ENCODE data around the gene C9orf50. TPM values are rescaled to one million over a fixed set of nuclear protein-coding genes. Genes with fewer than 3 reads are reported as not detected.
A peak's percentile ranks its signal among the peaks of the same experiment; 100 is the strongest.

Gene C9orf50
- total and polyA plus RNA-seq, 11 donors, result not detected

DNA sequence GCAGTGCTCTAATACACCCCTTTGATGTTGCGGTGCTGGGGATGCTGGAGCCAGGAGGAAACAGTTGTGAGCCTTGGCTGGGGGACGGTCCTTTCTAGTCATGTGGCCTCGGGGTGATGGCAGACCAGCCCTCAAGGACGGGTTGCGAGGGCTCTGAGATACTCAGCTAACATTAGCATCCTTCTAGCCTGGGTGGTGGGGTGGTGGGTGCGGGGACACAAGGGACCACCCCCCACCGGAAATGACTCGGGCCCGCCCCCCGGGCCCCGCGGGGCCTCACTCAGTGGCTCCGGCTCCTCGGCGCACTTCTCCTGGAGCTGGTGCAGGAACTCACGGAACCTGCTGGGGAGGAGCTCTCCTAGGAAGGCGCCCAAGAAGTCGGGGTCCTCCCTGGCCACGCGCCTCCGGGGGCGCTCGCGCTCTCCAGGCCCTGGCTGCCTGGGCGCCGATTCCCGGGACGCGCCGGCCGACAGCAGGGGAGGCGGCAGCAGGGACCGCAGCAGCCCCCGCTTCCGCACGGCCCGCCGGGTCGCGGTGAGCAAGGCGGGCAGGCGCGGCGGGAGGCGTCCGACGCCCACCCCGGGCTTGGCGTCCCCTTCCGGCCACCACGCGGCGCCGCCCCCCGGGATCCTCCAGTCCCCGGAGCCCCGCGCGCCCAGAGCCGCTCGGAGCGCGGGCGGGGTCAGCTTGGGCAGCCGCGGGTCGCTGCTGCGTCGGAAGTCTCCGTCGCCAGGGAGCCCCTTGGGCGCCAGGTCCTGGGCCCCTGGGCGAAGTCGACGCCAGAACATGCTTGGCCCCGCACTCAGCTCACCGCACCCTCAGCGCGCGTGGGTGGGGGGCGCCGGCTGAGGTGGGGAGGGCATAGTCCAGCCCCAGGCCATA lies 873 bp downstream of the C9orf50 start:
- Histone ChIP-seq H3K9me3 (no peaks in the 10 kb centered on the region), H3K27me3 (peaks cover 0 to 27% (median 2%) of the 10 kb centered on the region in 9 donors), H3K4me1 (peaks cover 0 to 23% (median 8%) of the 10 kb centered on the region in 12 donors), H3K4me3 (peak overlapping the region; percentile 34 to 62 (median 55)), H3K36me3 (no peaks in the 10 kb centered on the region), H3K27ac (peak overlapping the region in 2 of 12 donors; percentile 2 to 14)
- DNase-seq, result peak in 1 of 5 donors; percentile 31
- ATAC-seq, result peak in 3 of 4 donors; percentile 26 to 38 (median 36)
- whole genome bisulfite sequencing, 4 donors, result 1 to 4% (median 1%) methylated on average over 10 to 82 of the region's 82 CpGs
- TF ChIP-seq, protein P1, sequence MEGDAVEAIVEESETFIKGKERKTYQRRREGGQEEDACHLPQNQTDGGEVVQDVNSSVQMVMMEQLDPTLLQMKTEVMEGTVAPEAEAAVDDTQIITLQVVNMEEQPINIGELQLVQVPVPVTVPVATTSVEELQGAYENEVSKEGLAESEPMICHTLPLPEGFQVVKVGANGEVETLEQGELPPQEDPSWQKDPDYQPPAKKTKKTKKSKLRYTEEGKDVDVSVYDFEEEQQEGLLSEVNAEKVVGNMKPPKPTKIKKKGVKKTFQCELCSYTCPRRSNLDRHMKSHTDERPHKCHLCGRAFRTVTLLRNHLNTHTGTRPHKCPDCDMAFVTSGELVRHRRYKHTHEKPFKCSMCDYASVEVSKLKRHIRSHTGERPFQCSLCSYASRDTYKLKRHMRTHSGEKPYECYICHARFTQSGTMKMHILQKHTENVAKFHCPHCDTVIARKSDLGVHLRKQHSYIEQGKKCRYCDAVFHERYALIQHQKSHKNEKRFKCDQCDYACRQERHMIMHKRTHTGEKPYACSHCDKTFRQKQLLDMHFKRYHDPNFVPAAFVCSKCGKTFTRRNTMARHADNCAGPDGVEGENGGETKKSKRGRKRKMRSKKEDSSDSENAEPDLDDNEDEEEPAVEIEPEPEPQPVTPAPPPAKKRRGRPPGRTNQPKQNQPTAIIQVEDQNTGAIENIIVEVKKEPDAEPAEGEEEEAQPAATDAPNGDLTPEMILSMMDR (IDR thresholded peaks at IDR 0.05), result peak in 3 of 12 donors; percentile 4 to 33 (median 23)
- no peak for TF ChIP-seq POLR2A (IDR thresholded peaks at IDR 0.05)
- intact Hi-C loops (cut with DNase I), result loop anchor here in 2 of 10 donors (5.0 to 10.0 kb wide), 2 partner anchors 445 to 488 kb away; partner anchors contain the start of gene IER5L (in 1 of the 2)

DNA sequence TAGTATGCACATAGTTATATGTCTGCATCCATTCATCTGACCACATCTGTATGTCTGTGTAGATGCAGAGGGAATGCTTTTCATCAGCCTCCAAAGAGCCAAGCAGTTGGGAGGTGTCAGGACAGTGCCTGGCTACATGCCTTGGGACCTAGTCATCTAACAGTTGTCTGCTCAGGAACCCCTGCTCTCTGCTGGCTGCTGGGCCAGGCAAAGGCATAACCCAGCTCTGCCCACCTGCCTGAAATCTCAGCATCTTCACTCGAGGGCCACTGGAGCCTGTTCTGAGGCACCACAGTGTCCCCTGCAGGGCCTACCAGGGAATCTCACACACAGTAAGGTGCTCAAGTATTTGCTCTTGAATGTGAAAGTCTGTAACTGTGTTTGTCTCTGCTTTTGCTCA lies 3.7 kb downstream of the C9orf50 start:
- Histone ChIP-seq H3K4me1 (peaks cover 0 to 13% (median 6%) of the 10 kb centered on the region in 12 donors), H3K4me3 (no peak overlapping the region), H3K27me3 (peaks cover 0 to 27% (median 2%) of the 10 kb centered on the region in 9 donors), H3K27ac (no peak overlapping the region), H3K9me3 (no peaks in the 10 kb centered on the region), H3K36me3 (no peaks in the 10 kb centered on the region)
- no peak for TF ChIP-seq POLR2A (IDR thresholded peaks at IDR 0.05)
- TF ChIP-seq, protein P1 (IDR thresholded peaks at IDR 0.05), result peak in 6 of 12 donors; percentile 8 to 34 (median 20)
- WGBS, 4 donors, result 0 to 13% (median 6%) methylated on average over 1 of the region's 1 CpG
- ATAC-seq (no peak), DNase-seq (peak in 1 of 5 donors; percentile 22)
- intact Hi-C loops (cut with DNase I), result loop anchor here in 1 of 10 donors (10.0 kb wide), 1 partner anchor 442 kb away; the partner anchor contains the start of gene IER5L

DNA sequence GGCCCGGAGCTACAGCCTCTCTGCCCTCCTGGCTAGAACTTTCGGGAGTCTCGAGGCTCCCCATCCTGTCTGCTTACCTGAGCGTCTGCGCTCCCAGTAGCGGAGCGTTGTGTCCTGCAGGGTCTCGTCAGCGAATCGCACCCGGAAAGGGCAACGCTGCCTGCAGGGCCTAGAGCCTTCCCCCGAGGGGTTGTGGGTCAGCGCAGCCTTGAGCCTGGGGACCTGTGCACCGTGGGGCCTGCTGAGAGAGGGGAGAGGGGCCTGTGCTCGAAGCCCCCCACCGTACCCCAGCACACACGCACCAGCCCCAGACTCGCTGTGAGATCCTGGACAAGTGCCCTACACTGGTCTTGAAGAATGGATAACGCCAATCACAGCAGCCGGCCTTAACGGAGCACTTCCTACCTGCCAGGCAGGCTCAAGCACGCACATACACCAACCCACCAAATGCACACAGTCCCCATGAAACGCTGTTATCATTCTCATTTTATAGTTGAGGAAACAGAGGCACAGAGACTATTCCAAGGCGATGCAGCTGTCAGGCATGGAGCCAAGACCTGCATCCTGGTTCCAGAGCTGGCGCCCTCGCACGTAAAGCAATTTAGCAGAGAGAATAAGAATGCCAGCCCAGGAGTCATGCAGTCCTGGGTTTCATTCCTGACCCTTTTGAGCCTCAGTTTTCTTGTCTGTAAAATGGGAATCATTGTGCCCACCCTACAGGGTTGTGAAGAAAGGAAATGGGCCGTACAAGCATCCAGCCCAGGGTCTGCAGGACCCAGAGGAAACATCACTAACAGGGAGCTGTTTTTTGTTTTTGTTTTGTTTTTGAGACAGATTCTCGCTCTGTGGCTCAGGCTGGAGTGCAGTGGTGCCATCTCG lies 5.3 kb downstream of the C9orf50 start:
- H3K4me1 ChIP-seq, result peaks cover 0 to 17% (median 12%) of the 10 kb centered on the region in 12 donors
- peak in 1 of 5 donors; percentile 64 for DNase-seq
- ATAC-seq, result no peak
- WGBS, 4 donors, result 80 to 82% (median 82%) methylated on average over 31 of the region's 31 CpGs
- no peaks in the 10 kb centered on the region for H3K9me3 ChIP-seq
- H3K27ac ChIP-seq, result no peak overlapping the region
- peaks cover 0 to 18% (median 2%) of the 10 kb centered on the region in 9 donors for H3K27me3 ChIP-seq
- intact Hi-C loops (cut with DNase I), result loop anchor here in 1 of 10 donors (10.0 kb wide), 1 partner anchor 441 kb away; the partner anchor contains the start of gene IER5L
- H3K4me3 ChIP-seq, result no peak overlapping the region
- no peaks in the 10 kb centered on the region for H3K36me3 ChIP-seq
- TF ChIP-seq, protein P1 (IDR thresholded peaks at IDR 0.05), result no peak
- TF ChIP-seq POLR2A (IDR thresholded peaks at IDR 0.05), result no peak

Measured in heart left ventricle (tissue), 16 donors.